GM21717 (cell line): ENCODE results near the gene ARID1A.

Experiments used
- ATAC-seq: cut with Tn5 transposase; IDR thresholded peaks from one replicate; pipeline ENCODE4 v1.9.1; 2021; ENCODE audit warnings: mild to moderate bottlenecking, moderate library complexity; ENCODE audit not compliant: unreplicated experiment

ARID1A gene

GRCh38 chr1:26727476-26727875, 31.7 kb downstream of the ARID1A start:
- no peak for ATAC-seq

- no peak for ATAC-seq
Measured at GRCh38 chr1:26728645-26729044, 32.8 kb downstream of the ARID1A start.

- ATAC-seq, result no peak
Measured at GRCh38 chr1:26729633-26730032, 33.8 kb downstream of the ARID1A start.

GRCh38 chr1:26730695-26731094, 34.9 kb downstream of the ARID1A start:
- ATAC-seq, result no peak

- no peak for ATAC-seq
Measured at GRCh38 chr1:26731233-26731902, 35.6 kb downstream of the ARID1A start.

- ATAC-seq, result no peak
Measured at GRCh38 chr1:26733392-26733791, 37.6 kb downstream of the ARID1A start.

- ATAC-seq, result no peak
Measured at GRCh38 chr1:26733982-26734381, 38.2 kb downstream of the ARID1A start.

- no peak for ATAC-seq
Measured at GRCh38 chr1:26734501-26735058, 38.8 kb downstream of the ARID1A start.

- no peak for ATAC-seq
Measured at GRCh38 chr1:26739329-26739914, 43.6 kb downstream of the ARID1A start.

- ATAC-seq, result no peak
Measured at GRCh38 chr1:26740023-26740634, 44.3 kb downstream of the ARID1A start.

GRCh38 chr1:26740952-26741351, 45.1 kb downstream of the ARID1A start:
- no peak for ATAC-seq

GRCh38 chr1:26743426-26744059, 47.7 kb downstream of the ARID1A start:
- peak; percentile 2 for ATAC-seq

GRCh38 chr1:26744075-26744959, 48.5 kb downstream of the ARID1A start:
- ATAC-seq, result peak; percentile 94

GRCh38 chr1:26745191-26745590, 49.4 kb downstream of the ARID1A start:
- ATAC-seq, result no peak

- no peak for ATAC-seq
Measured at GRCh38 chr1:26747048-26747447, 51.2 kb downstream of the ARID1A start.

- ATAC-seq, result no peak
Measured at GRCh38 chr1:26748351-26748750, 52.5 kb downstream of the ARID1A start.

- ATAC-seq, result no peak
Measured at GRCh38 chr1:26749458-26749857, 53.6 kb downstream of the ARID1A start.

GRCh38 chr1:26750428-26750827, 54.6 kb downstream of the ARID1A start:
- no peak for ATAC-seq

- ATAC-seq, result no peak
Measured at GRCh38 chr1:26752519-26752918, 56.7 kb downstream of the ARID1A start.

- no peak for ATAC-seq
Measured at GRCh38 chr1:26754086-26754874, 58.5 kb downstream of the ARID1A start.
